Right lobe of liver (tissue), 6 donors: ENCODE measurements around the gene FOXP1. TPM values are rescaled to one million over a fixed set of nuclear protein-coding genes. Genes with fewer than 3 reads are reported as not detected.

Source experiments
- ATAC-seq, 4 donors: fragments of 200-7000 bp; cut with Tn5 transposase; one replicate each; pipeline ENCODE4 v1.9.1; 2020; ENCODE audit warnings: mild to moderate bottlenecking in 4 of 4, moderate library complexity in 4 of 4
- DNase-seq, 3 donors: peaks; one replicate each; pipeline ENCODE4 v3.0.0-alpha.2; 2020
- H3K27ac ChIP-seq, 3 donors: fragments of 200-600 bp; one replicate each; pipeline ENCODE4 v1.8.0; 2022
- H3K27me3 ChIP-seq, 2 donors: fragments of 200-600 bp; one replicate each; pipeline ENCODE4 v1.8.0; 2022
- H3K36me3 ChIP-seq, 4 donors: fragments of 200-600 bp; sonication (generic) in 1 of 4; one replicate each; pipeline versions ENCODE4 v1.5.1 to v1.8.0; 2017 to 2022; ENCODE audit warnings: control low read depth in 1 of 4
- H3K4me1 ChIP-seq, 4 donors: fragments of 200-600 bp; sonication (generic) in 1 of 4; one replicate each; pipeline versions ENCODE4 v1.5.1 to v1.8.0; 2017 to 2022; ENCODE audit warnings: control low read depth in 1 of 4
- H3K4me3 ChIP-seq, 3 donors: fragments of 200-600 bp; one replicate each; pipeline ENCODE4 v1.8.0; 2022
- H3K9me3 ChIP-seq, 4 donors: fragments of 200-600 bp; sonication (generic) in 1 of 4; one replicate each; pipeline versions ENCODE4 v1.5.1 to v1.8.0; 2017 to 2022; ENCODE audit warnings: control low read depth in 1 of 4
- CTCF ChIP-seq, 4 donors: fragments of 200-600 bp in 3 of 4; fragments of 450-650 bp in 1 of 4; IDR thresholded peaks; one replicate each; pipeline versions ENCODE4 v1.5.1 to v1.8.0; 2016 to 2022; ENCODE audit warnings: antibody characterized with exemption in 4 of 4, mild to moderate bottlenecking in 2 of 4
- POLR2A ChIP-seq: fragments of 450-650 bp; IDR thresholded peaks from one replicate; pipeline ENCODE4 v1.6.1; 2017; ENCODE audit warnings: antibody characterized with exemption, mild to moderate bottlenecking
- WGBS: methylation state at CpG from one replicate; pipeline ENCODE4 v1.1.6; 2018; ENCODE audit warnings: low coverage, low lambda C conversion rate; ENCODE audit not compliant: insufficient coverage; ENCODE audit errors: missing lambda C conversion rate; 5-methylcytosine and 5-hydroxymethylcytosine counted together
- intact Hi-C, 2 donors: fragments of 100-400 bp; cut with DNase I; formaldehyde crosslinking; loops; one replicate each; pipeline versions ENCODE4 v1.11.2 to v1.14.1; 2022
- total RNA-seq, 6 experiments: library from RNA; depleted of rRNA in 2 of 6; stranded (reverse); fragments of >200 nt in 2 of 6; fragmentation: NEBNext Ultra II Directional in 3 of 6; extraction: Animal tissue kit (Norgen Biotek cat#: 25700) in 3 of 6; gene quantifications; one replicate each; pipeline versions ENCODE4 v1.1.0 to v1.2.4, GENCODE V29; 2016 to 2023
- donor health status: DM: no; HTN: yes; CAD: no.
- donor health status: DM: no; HTN: no; CAD: no.
- donor health status: DM: no; HTN: no; CAD: no.
- donor health status: DM: no; HTN: yes; CAD: no.
- donor health status: DM: no; HTN: yes; CAD: no.

Gene FOXP1
- total RNA-seq, 6 experiments from 2014 or later, result 26.7 to 47.7 (median 35.2) TPM

GRCh38 chr3:71313844-71314243 is 269.7 kb downstream of the FOXP1 start:
- WGBS, result 100% methylated on average over 2 of the region's 2 CpGs
- Histone ChIP-seq H3K4me1 (peaks cover 0 to 13% (median 3%) of the 10 kb centered on the region in 4 donors), H3K27me3 (no peaks in the 10 kb centered on the region), H3K9me3 (no peaks in the 10 kb centered on the region), H3K4me3 (no peak overlapping the region), H3K36me3 (no peaks in the 10 kb centered on the region), H3K27ac (no peak overlapping the region)
- ATAC-seq, result no peak
- DNase-seq, result no peak
- TF ChIP-seq POLR2A (no peak), CTCF (IDR thresholded peaks at IDR 0.05) (no peak)
- intact Hi-C loops, result no loop called here

- DNase-seq (no peak), ATAC-seq (no peak)
- peak overlapping the region in 1 of 3 donors; percentile 5 for H3K27ac ChIP-seq
- H3K36me3 ChIP-seq, result no peaks in the 10 kb centered on the region
- intact Hi-C loops, result no loop called here
- 64% methylated on average over 4 of the region's 5 CpGs for WGBS
- H3K4me1 ChIP-seq, result peaks cover 0 to 5% (median 0%) of the 10 kb centered on the region in 4 donors
- no peaks in the 10 kb centered on the region for H3K9me3 ChIP-seq
- H3K4me3 ChIP-seq, result no peak overlapping the region
- H3K27me3 ChIP-seq, result no peaks in the 10 kb centered on the region
- TF ChIP-seq POLR2A (no peak), CTCF (IDR thresholded peaks at IDR 0.05) (no peak)
Observed at GRCh38 chr3:71312461-71312860, 271.1 kb downstream of the FOXP1 start.

GRCh38 chr3:71311661-71312046 is 271.9 kb downstream of the FOXP1 start:
- 91% methylated on average over 3 of the region's 3 CpGs for WGBS
- Histone ChIP-seq H3K36me3 (no peaks in the 10 kb centered on the region), H3K9me3 (no peaks in the 10 kb centered on the region), H3K27ac (peak overlapping the region in 1 of 3 donors; percentile 25), H3K4me1 (peaks cover 0 to 5% (median 0%) of the 10 kb centered on the region in 4 donors), H3K27me3 (no peaks in the 10 kb centered on the region), H3K4me3 (no peak overlapping the region)
- TF ChIP-seq POLR2A, result no peak
- no peak for TF ChIP-seq CTCF (IDR thresholded peaks at IDR 0.05)
- DNase-seq (peak in 1 of 3 donors; percentile 62), ATAC-seq (peak; percentile 65 to 84 (median 81))
- intact Hi-C loops, result no loop called here

GRCh38 chr3:71310980-71311660 is 272.4 kb downstream of the FOXP1 start:
- peak overlapping the region in 1 of 3 donors; percentile 25 for H3K27ac ChIP-seq
- H3K4me3 ChIP-seq, result no peak overlapping the region
- ATAC-seq, result peak in 2 of 4 donors; percentile 12 to 13
- H3K27me3 ChIP-seq, result no peaks in the 10 kb centered on the region
- H3K4me1 ChIP-seq, result peaks cover 0 to 5% (median 1%) of the 10 kb centered on the region in 4 donors
- intact Hi-C loops, result no loop called here
- H3K9me3 ChIP-seq, result no peaks in the 10 kb centered on the region
- TF ChIP-seq CTCF (IDR thresholded peaks at IDR 0.05), result no peak
- no peak for TF ChIP-seq POLR2A
- no peak for DNase-seq
- H3K36me3 ChIP-seq, result no peaks in the 10 kb centered on the region
- WGBS, result 77% methylated on average over 6 of the region's 9 CpGs
